Measurements from ENCODE around the gene IGF2.
A peak's percentile ranks its signal among the peaks of the same experiment; 100 is the strongest.
"Not testable (repeated sequence)": the region's sequence is repeated elsewhere in the genome, so short reads cannot be mapped to it uniquely, and the experiment has no call there.

Gene IGF2, protein sequence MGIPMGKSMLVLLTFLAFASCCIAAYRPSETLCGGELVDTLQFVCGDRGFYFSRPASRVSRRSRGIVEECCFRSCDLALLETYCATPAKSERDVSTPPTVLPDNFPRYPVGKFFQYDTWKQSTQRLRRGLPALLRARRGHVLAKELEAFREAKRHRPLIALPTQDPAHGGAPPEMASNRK

DNA sequence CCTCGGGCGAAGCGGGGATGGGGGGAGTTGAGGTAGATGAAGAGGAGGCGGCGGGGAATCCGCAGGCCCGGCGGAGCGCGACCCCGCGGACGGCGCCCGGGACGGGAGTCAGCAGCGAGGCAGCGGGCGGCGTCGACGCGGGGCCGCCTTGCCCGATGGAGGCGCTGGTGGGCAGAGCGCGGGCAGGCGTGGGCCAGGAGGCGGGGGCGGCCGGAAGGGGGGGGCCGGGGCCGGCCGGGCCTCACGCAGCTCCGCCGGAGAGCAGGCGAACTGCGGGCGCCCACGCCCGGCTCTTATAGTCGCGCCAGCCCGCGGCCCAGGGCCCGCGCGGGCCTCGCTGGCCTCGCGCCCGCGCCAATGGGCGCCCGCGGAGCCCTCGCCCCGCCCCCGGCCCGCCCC lies at the start of gene IGF2:
IGF2 (minus strand) TSS at position 267 of the 399 bp plus-strand sequence. CDS start 3,866 bp downstream, outside the sequence.
- DNase-seq, result no peak

DNA sequence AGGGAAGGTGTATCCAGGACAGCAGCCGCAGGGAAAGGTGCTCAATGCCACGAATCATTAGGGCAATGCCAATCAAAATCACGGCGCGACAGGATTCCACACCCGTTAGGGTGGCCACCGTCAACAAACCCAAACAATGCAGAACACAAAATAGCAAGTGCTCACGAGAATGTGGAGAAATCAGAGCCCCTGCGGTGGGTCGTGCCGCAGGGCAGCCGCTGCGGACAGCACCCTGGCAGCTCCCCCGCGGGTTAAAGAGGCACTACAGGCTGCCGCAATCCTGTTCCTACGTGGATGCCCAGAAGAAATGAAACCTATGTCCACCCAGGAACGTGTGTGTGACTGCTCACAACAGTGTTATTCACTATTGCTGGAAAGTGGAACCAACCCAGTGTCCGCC lies 49.6 kb upstream of the IGF2 start:
- peak; percentile 25 for DNase-seq

DNA sequence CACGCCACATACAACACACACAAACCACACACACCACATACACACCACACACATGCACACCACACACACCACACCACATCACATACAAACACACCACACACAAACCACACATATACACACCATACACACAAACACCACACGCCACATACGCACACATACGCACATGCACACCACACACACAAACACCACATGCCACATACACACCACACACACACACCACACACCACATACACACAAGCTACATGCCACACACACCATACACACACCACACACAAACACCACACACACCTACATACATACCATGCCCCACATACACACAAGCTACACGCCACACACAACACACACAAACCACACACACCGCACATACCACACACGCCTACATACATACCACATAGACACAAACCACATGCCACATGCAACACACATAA lies 48.1 kb upstream of the IGF2 start:
- no peak for DNase-seq

DNA sequence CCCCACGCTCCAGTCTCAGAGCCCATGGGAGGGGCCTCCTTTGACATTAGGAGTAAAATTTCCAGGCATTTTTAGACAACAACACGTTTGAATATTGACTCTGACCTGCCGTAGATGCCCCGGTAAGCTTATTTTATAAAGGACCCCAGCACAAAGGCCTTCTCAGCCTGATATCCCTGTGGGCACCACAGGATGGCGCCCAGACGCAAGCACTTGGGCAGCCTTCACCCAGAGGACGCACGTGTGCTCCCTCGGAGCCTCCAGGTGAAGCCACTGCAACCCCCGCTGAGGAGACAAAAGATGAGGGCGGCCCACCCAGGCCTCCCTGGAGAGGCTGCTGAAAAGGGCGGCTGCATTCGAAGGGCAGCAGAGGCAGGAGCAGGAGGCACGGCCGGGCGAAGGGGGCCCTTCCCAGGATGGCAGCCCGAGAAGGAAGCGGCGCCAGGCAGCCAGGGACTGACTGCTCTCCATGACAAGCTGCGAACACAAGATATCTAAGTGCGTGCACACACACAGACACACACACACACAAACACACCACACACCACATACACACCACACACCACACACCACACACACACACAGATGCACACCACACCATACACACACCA lies 47.6 kb upstream of the IGF2 start:
- peak; percentile 74 for DNase-seq

DNA sequence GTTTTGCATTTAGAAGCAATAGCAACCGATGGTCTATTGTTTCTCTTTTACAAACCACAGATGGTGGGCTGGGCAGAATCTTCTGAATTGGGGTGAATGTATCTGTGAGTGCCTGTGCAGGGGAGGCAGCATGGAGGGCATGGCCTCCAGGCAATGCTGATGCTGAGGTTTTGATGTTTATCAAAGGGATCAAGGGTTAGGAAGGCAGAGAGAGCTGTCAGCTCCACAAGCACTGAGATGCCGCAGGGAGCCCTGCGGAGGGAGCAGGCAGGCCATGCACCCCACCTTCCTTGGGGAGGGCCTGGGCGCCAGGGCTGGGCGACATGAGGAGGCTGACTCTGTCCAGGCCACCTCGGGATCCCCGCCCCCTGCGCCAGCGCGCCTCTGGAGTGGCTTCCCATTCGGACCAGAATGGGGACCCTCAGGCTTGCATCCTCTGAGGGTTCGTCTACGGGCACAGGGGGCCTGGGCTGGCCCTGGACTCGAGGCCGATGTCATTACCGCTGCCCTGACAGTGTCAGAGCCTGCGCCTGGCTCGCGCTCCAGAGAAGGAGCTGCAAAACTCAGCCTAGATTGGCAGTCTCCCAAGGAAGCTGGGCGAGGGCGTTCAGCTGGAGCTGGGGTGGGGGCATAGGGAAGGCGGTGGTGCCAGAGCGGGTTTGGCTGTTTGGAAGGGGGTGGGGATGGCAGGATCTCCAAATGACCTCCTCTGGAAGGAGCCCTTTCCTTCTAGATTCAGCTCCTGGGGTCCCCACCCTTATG lies 46.3 kb upstream of the IGF2 start:
- DNase-seq, result no peak

DNA sequence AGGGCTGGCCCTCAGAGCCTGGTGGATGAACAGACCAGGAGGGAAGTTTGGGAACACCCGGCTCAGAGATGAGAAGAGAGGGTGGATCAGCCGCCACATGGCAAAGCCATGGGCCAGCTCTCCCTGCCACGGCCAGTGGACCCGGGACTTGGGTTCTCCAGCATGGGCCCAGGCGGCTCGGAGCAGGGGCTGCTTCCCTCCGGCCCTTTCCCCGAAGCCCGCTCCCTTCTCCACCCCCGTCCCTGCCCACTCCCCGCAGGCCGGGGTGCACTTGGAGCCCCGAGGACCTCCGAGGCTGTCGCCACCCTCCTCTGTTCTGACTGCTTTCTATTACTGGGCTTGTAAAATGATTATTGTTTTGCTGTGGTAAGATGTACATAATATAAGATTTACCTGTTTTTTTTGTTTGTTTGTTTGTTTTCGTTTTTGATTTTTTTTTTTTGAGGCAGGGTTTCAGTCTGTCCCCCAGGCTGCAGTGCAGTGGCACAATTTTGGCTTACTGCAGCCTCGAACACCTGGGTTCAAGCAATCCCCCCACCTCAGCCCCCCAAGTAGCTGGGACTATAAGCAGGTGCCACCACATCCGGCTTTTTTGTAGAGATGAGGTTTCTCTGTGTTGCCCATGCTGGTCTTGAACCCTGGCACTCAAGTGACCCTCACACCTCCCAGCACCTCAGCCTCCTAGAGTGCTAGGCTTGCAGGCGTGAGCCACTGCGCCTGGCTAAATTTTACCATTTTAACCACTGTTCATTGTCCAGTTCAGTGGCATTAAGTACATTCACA lies 43.7 kb upstream of the IGF2 start:
- no peak for DNase-seq

DNA sequence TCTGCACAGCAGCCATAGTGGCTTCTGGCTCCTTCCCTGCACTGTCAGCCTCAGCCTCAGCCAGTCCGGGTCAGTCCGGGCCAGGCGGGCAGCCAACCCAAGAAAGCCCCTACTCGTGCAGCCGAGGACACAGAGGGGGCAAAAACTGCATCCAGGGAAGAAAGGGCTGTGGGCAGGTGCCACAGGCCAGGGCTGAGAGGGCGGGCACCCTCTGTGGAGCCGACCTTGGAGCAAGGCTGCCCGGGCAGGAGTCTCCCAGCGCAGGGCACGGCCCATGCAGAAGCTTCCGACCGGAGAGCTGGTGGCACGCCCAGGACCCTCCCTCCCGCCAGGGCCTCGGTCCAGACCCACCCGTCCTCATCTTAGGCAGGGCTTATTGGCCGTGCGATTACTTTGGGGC lies 42.9 kb upstream of the IGF2 start:
- no peak for DNase-seq

DNA sequence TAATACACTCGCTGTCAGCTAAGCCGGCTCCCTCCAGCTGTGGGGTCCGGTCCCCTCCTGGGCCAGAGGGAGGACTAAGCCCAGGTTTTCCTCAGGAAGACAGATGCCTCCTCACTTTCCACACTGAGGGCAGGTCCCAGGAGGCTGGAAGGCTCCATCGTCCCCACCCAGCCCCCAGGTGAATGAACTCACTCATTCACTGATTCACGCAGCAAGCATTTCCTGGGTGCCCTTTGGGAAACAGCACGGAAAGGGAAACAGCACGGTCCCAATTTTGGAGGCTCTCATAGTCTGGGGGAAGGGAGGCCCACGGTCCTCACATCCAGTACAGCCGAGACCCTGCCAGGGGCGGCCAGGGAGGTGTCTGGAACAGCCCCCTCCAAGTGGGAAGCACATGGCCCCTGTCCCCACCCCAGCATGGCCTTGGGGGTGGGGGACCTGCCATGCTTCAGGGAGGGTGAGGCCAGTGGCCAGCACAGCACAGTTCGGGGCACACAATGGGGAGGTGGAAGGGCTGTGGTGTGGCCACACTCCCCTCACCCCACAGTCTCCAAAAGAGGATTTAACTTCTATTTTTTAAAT lies 41.7 kb upstream of the IGF2 start:
- no peak for DNase-seq

DNA sequence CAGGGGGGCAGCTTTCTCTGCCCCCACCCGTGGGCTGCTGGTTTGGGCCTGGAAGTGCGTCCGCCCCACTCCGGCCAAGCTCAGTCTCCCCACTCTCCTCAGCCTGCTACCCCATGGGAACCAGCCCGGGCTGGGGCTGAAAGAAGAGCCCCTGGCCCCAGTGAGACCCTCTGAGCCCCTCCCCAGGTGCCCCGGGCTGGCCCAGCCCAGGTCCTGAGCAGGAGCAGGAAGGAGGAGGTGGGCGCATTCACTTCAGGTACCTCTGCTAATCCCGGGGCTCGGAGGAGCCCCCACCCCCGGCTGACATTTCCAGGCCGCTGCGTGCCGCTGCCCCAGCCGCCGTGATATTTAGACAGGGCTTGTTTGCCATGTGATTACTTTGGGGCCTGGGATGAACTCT lies 41.2 kb upstream of the IGF2 start:
- DNase-seq, result no peak

DNA sequence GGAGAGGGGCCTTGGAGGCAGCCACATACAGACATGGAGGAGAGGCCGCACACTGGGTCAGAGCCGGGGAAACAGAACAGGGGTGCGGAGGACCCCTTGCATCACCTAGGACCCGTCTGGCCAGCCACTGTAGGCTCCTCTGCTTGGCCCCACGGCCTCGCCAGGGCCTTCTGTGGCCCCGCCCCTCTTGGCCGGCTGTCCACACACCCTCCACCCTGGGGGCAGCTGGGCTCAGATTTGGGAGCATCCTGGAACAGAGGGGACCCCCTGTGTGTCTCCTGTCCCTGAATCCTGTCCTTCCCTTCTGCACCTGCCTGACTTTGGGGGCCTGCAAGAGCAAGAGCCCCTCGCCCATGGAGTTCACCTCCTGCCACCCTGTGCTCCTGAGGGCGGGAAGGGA lies 40.3 kb upstream of the IGF2 start:
- DNase-seq, result no peak

DNA sequence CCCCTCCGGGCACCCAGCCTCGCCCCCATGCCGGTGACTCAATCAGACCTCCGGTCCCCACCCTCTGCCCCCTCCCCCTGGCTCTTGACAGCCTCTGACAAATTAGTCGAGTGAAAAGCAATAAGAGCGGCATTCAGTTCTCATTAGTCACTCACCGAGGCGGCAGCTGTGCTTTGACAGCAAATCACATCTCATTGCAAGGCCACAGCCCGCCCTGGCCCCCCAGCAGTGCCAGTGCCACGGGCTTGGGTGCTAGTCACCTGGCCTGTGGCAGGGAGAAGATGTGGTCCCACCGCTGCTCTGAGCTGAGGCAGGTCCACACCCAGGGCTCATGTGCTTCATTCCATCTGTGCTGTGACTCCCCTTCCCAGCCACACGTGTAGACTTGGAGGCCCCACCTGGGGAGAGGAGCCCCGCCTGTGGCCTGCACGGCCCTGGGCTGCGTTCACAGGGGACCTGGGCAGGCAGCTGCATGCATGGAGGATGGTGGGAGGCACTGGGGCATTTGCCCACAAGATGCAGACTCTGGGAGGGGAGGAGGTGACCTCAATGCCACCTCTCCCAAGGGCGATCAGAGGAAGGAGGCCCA lies 39.8 kb upstream of the IGF2 start:
- peak; percentile 69 for DNase-seq

DNA sequence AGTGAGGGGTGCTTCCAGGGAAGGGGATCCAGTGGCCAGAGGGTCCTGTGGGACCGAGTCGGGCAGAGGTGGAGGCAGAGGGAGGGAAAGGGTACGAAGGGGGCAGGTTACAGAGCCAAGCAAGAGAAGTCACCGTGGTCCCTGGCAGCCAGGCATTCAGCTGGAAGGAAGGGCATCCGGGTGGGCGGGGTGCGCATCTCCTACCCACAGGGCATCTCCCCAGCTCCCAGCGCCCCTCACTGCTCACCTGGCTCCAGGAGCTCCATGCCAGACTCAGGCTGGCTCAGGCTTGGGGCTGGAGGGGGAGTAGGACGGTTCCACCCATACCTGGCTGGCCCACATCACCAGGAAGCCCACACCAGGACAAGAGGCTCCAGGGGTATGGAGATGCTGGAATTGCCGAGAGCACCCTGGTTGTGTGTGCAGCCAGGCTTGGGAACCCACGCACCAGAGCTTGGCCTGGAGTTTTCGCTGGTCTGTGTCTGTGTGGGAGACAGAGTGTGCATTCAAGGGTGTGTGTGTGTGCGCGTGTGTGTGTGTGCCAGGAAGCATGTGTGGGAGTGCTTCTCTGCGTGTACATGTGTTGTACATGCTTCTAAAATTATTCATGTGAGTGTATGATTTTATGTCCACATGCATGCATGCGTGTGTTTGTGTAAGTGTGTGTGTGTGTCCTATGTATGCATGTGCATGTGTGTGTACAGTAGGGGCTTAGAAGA lies 39.0 kb upstream of the IGF2 start:
- not testable (repeated sequence) for DNase-seq

DNA sequence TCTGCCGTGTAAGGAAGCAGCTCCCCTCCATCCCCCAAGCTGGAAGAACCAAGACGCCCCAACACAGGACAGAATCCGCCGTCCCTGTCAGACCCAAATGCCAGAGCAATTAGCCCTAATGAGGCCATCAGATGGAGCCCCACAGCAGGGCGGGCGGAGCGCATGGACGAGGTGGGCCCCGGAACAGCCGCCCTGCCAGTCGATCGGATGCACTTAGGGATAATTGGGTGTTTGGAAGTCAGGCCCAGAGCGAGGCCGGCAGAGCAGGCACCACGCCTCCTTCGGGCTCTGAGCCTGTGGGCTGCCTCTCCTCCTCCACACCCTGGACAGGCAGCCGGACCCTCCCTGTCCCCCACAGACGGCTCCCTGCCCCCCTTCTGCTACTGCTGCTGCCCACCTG lies 37.9 kb upstream of the IGF2 start:
- DNase-seq, result peak; percentile 74

DNA sequence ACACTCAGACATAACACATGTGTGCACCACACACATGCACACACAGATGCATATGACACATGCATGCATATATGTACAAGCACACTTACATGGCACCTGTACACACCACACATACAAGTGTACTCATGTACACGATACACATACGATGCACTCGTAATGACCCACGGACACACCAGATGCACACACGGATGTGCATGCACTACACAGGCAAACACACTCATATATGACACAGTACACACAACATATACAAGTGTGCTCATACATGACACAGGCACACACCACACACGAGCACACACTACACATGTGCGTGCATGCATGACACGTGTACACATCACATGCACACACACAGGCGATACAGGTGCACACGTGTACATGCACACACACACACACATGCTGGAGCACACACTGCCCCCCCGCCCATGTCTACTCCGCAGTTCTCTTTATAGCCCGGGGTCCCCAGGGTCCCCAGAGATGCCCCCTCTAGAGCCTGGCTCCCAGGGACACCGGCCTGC lies 37.3 kb upstream of the IGF2 start:
- no peak for DNase-seq

DNA sequence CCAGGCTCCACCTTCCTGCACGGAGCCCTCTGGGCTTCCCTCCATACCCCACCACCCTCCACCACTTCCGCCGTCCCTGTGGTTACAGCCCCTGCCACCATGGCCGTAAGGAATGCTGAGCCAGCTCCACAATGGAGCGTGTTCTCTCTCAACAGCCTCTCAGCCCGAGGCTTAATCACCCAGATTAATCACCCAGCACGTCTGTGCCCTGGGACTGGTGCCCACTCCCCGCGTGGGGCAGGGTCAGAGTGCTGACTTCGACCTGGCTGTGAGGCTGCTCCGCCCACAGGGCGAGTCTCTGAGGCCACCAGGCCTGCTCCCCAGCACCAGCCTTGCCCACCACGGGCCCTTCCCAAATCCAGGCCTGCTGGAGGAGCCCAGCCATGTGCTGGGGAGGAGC lies 36.5 kb upstream of the IGF2 start:
- no peak for DNase-seq

DNA sequence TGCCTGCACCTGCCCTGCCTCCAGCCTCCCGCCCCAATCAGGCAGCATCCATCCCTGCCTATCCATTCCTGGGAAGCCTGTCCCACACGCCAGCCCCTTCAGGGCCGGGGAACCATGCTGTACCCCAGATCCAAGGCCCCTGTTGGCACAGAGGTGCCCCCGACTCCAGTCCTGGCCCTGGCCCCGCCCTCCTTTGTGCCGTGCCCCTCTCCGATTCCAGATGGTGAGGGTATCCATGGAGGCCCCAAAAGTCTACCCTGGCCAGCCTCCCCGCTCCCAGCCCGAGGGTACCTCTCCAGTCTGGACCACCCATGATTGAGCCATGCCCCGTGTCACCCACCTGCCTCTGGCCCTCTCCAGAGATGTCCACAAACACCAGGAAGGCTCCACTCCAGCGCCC lies 35.2 kb upstream of the IGF2 start:
- DNase-seq, result no peak

DNA sequence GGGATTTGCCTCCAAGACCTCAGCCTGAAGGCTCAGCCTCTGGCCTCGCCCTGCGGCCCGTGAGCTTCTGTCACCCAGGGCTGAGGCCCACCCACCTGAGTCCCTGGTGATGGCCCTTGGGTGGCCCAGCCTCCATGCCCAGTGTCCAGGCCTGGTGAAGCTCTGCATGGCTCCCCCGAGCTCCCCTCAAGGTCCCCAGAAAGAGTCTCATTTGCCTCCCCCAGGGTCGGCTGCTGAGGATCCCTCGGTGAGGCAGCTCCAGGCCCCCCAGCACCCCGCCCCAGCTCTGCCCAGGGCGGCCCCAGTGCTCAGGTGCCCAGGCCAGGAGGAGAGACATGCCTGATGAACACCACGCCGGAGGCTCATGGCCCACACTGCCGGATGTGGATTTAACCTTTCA lies 34.6 kb upstream of the IGF2 start:
- no peak for DNase-seq

DNA sequence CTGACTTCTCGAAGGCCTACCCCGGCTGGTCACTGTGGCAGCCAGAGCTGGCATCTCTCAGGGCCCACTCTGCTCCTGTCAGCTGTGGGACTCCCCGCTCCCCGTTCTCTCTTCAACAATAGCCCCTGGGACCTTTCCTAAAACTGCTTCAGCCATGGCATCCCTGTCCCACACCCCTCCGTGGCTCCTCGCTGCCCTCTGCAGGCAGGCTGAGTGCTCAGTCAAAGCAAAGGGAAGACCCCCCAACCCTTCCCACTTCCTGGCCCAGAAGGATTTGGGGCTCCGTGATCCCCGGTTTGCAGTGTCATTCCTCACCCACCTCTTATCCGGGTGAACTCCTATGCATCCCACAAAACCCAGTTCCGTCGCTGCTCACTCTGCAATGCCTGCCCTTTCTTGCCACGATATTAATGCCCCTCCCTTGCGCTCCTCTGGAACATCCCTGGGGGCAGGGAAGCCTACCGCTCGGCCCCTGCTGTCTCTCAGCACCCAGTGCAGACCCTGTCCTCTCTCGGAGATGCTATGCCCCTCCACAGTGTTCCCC lies 34.0 kb upstream of the IGF2 start:
- DNase-seq, result no peak

DNA sequence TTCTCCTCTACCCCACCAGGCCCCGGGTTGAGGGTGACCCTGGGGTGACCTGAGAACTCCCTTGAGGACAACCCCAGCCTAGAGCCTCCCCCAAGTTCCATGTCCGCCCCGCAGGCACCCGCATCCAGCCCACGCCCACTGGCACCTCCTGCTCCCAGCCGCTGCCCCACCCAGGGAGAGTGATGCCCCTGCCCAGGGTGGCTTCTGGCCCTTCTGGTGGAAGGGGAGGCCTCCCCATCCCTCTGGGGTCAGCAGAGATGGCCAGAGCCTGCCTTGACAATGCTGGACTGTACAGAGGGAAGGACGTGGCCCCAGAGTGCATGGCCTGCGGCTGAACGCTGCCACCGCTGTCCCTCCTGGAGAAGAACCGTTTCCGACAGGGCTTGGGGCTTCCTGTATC lies 33.5 kb upstream of the IGF2 start:
- no peak for DNase-seq

DNA sequence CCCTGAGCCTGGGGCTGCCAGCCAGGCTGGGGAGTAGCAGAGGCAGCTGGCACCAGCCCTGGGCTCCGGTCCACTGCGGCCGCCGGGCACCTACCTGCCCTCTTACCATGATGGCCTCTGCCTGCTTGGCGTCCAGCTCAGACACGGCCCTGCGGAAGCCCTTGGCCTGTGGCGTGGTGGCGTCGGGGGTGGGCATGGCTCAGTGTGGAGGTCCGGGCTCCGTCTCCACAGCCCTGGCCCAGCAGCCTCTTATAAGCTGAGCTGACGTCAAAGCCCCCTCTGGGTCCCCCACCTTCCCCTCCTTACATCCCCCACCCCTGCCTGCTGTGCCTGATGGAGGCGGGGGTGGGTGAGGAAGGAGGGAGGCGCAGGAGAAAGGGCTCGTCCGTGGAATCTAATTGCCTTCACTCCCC lies 32.4 kb upstream of the IGF2 start, which contains the start of gene TH:
TH (minus strand) TSS at position 225 of the 413 bp plus-strand sequence; CDS start at position 196, 29 bp downstream.
- DNase-seq, result no peak

All from retina (tissue), 1 donor.